K562 (cell line): ENCODE data around the gene ALDOC. TPM values are rescaled to one million over a fixed set of nuclear protein-coding genes. Genes with fewer than 3 reads are reported as not detected.

ENCODE experiments used
- ATF7 ChIP-seq: fragments of 450-650 bp; IDR thresholded peaks from 2 replicates; pipeline ENCODE4 v1.7.1; 2014; ENCODE audit warnings: mild to moderate bottlenecking, moderate library complexity
- CEBPZ ChIP-seq: fragments of 150-350 bp; IDR thresholded peaks from 2 replicates; pipeline ENCODE4 v1.6.1; 2014; ENCODE audit warnings: low read depth, mild to moderate bottlenecking, low read length, borderline replicate concordance
- DPF2 ChIP-seq: fragments of 450-650 bp; IDR thresholded peaks from 2 replicates; pipeline ENCODE4 v1.6.1; 2016
- NONO ChIP-seq, 2 experiments: fragments of 200-400 bp in 1 of 2; fragments of 450-650 bp in 1 of 2; formaldehyde crosslinking in 1 of 2; IDR thresholded peaks; 2 replicates each; pipeline ENCODE4 v1.6.1; 2017; ENCODE audit warnings: low read depth in 2 of 2, mild to moderate bottlenecking in 2 of 2, moderate library complexity in 2 of 2, low read length in 1 of 2
- REST ChIP-seq, 2 experiments: fragments of 450-650 bp; formaldehyde crosslinking in 1 of 2; IDR thresholded peaks; 2 replicates each; pipeline versions ENCODE4 v1.4.0 to v1.6.1; 2014 to 2020; ENCODE audit warnings: mild to moderate bottlenecking in 2 of 2, borderline replicate concordance in 1 of 2, low read depth in 1 of 2
- ZMIZ1 ChIP-seq, 2 experiments: fragments of 150-350 bp in 1 of 2; IDR thresholded peaks; 2 replicates each; pipeline ENCODE4 v1.6.1; 2012 to 2016; ENCODE audit warnings: low read depth in 2 of 2, low read length in 2 of 2, mild to moderate bottlenecking in 1 of 2, moderate library complexity in 1 of 2
- ZNF518B ChIP-seq: fragments of 250-450 bp; sonication (Bioruptor Pico); IDR thresholded peaks from 2 replicates; pipeline ENCODE4 v1.5.0; 2021; ENCODE audit warnings: mild to moderate bottlenecking, moderate library complexity
- polyA plus RNA-seq, 8 experiments: library from polyadenylated mRNA; depleted of rRNA in 4 of 8; stranded (reverse) in 5 of 8; unstranded in 3 of 8; fragments of >200 nt; fragmentation: Nextera tagmentation in 2 of 8; fragmentation: Illumina TruSeq in 1 of 8; extraction: Ambion mirVana in 2 of 8; extraction: Trizol in 1 of 8; gene quantifications; 2 replicates each; pipeline versions ENCODE4 v1.2.1 to v1.2.3, GENCODE V29; 2011 to 2014; ENCODE audit warnings: inconsistent platforms in 1 of 8, missing spikeins in 1 of 8
- total RNA-seq, 7 experiments: library from RNA; depleted of rRNA in 6 of 7; stranded (reverse); fragments of >200 nt in 6 of 7; fragmentation: Illumina TruSeq in 2 of 7; extraction: Trizol in 2 of 7; gene quantifications; 2 replicates each; pipeline versions ENCODE4 v1.2.1 to v1.2.3, GENCODE V29; 2011 to 2021; ENCODE audit warnings: low replicate concordance in 1 of 7

Gene ALDOC
- total and polyA plus RNA-seq, 9 of the 15 experiments (the other 6 are each of a cell fraction or from before 2014, with no cell fraction given): 43.2 to 263 (median 99.2) TPM

GRCh38 chr17:28527181-28527681 lies 49.5 kb downstream of the ALDOC start (continued):
- TF ChIP-seq NONO (IDR thresholded peaks at IDR 0.05; ENCODE audit: low read depth in 2 of 2, low read length in 1 of 2) (no peak), ZNF518B (CRISPR knock-in tag) (no peak), DPF2 (peak; percentile 96), CEBPZ (no peak), ZMIZ1 (IDR thresholded peaks at IDR 0.05; ENCODE audit: low read depth in 2 of 2, low read length in 2 of 2) (peak in 1 of 2 experiments; percentile 95; a peak in 2 of 4 replicates), ATF7 (0 out of 2 replicates have a peak, but pooled peaks have one; percentile 47), REST (IDR thresholded peaks at IDR 0.05; ENCODE audit: borderline replicate concordance) (no peak), REST (CRISPR knock-in tag; IDR thresholded peaks at IDR 0.05; ENCODE audit: low read depth) (no peak)
